Osteocyte (in vitro differentiated cells): ENCODE data around the gene NFIA. TPM values are rescaled to one million over a fixed set of nuclear protein-coding genes. Genes with fewer than 3 reads are reported as not detected.

Experiments used
- DNase-seq: peaks from one replicate; pipeline ENCODE4 v3.0.0; 2021; ENCODE audit warnings: mixed read lengths; ENCODE audit not compliant: unreplicated experiment; ENCODE audit errors: extremely low spot score
- H3K27ac Mint-ChIP-seq: one replicate; pipeline ENCODE4 v1.8.0; 2021; ENCODE audit warnings: mild to moderate bottlenecking, mixed read lengths; ENCODE audit not compliant: unreplicated experiment
- H3K27me3 Mint-ChIP-seq: one replicate; pipeline ENCODE4 v1.8.0; 2021; ENCODE audit warnings: mixed read lengths; ENCODE audit not compliant: unreplicated experiment
- H3K36me3 Mint-ChIP-seq: one replicate; pipeline ENCODE4 v1.8.0; 2021; ENCODE audit warnings: mixed read lengths; ENCODE audit not compliant: unreplicated experiment
- H3K4me1 Mint-ChIP-seq: one replicate; pipeline ENCODE4 v1.8.0; 2021; ENCODE audit warnings: mixed read lengths; ENCODE audit not compliant: unreplicated experiment
- H3K4me3 Mint-ChIP-seq: one replicate; pipeline ENCODE4 v1.8.0; 2021; ENCODE audit warnings: mild to moderate bottlenecking, moderate library complexity, mixed read lengths; ENCODE audit not compliant: unreplicated experiment
- H3K9me3 Mint-ChIP-seq: one replicate; pipeline ENCODE4 v1.8.0; 2021; ENCODE audit warnings: mixed read lengths; ENCODE audit not compliant: unreplicated experiment
- total RNA-seq: library from RNA; stranded (reverse); gene quantifications from 2 replicates; pipeline ENCODE4 v1.2.1, GENCODE V29; 2021
- TF ChIP-seq, protein P1 (sequence below): fragments of 200-600 bp; sonication (generic); IDR thresholded peaks from 2 replicates; pipeline ENCODE4 v1.5.0; 2021; ENCODE audit warnings: antibody characterized with exemption, mild to moderate bottlenecking, moderate library complexity

NFIA gene
- total RNA-seq, 1 donor from 2014 or later: 46.7 TPM

- no peak overlapping the region for H3K27ac Mint-ChIP-seq
- H3K9me3 Mint-ChIP-seq: no peaks in the 10 kb centered on the region
- no peaks in the 10 kb centered on the region for H3K27me3 Mint-ChIP-seq
- H3K4me1 Mint-ChIP-seq: no peaks in the 10 kb centered on the region
- H3K4me3 Mint-ChIP-seq: no peak overlapping the region
- no peak for DNase-seq
- H3K36me3 Mint-ChIP-seq: no peaks in the 10 kb centered on the region
- TF ChIP-seq, protein P1, sequence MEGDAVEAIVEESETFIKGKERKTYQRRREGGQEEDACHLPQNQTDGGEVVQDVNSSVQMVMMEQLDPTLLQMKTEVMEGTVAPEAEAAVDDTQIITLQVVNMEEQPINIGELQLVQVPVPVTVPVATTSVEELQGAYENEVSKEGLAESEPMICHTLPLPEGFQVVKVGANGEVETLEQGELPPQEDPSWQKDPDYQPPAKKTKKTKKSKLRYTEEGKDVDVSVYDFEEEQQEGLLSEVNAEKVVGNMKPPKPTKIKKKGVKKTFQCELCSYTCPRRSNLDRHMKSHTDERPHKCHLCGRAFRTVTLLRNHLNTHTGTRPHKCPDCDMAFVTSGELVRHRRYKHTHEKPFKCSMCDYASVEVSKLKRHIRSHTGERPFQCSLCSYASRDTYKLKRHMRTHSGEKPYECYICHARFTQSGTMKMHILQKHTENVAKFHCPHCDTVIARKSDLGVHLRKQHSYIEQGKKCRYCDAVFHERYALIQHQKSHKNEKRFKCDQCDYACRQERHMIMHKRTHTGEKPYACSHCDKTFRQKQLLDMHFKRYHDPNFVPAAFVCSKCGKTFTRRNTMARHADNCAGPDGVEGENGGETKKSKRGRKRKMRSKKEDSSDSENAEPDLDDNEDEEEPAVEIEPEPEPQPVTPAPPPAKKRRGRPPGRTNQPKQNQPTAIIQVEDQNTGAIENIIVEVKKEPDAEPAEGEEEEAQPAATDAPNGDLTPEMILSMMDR: no peak
Observed at GRCh38 chr1:61472876-61473275, 390.5 kb downstream of the NFIA start.

- H3K36me3 Mint-ChIP-seq: no peaks in the 10 kb centered on the region
- H3K27ac Mint-ChIP-seq: no peak overlapping the region
- no peak for DNase-seq
- H3K4me1 Mint-ChIP-seq: no peaks in the 10 kb centered on the region
- H3K9me3 Mint-ChIP-seq: no peaks in the 10 kb centered on the region
- H3K4me3 Mint-ChIP-seq: no peak overlapping the region
- no peaks in the 10 kb centered on the region for H3K27me3 Mint-ChIP-seq
- TF ChIP-seq, protein P1: no peak
Observed at GRCh38 chr1:61474269-61474817, 392.0 kb downstream of the NFIA start.

- Mint-ChIP-seq H3K4me3 (no peak overlapping the region), H3K27ac (no peak overlapping the region), H3K9me3 (no peaks in the 10 kb centered on the region), H3K4me1 (no peaks in the 10 kb centered on the region), H3K27me3 (no peaks in the 10 kb centered on the region), H3K36me3 (no peaks in the 10 kb centered on the region)
- DNase-seq: no peak
- TF ChIP-seq, protein P1: no peak
Observed at GRCh38 chr1:61474963-61475362, 392.6 kb downstream of the NFIA start.

DNA sequence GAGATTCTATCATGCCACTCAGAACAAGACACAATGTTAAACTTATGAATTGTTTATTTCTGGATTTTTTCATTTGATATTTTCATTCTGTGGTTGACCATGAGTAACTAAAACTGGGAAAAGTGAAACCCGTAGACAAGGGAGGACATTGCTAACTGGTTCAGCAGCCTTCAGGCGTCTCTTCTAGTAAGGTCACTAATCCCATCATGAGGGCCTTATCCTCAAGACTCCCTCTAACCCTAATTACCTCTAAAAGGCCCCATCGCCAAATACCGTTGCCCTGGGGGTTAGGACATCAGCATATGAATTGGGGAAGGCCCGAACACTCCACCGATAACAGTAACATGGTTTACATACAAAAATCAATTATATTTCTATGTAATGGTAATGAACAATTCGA, 394.9 kb downstream of the NFIA start:
- no peak overlapping the region for H3K27ac Mint-ChIP-seq
- H3K36me3 Mint-ChIP-seq: no peaks in the 10 kb centered on the region
- peaks cover 8% of the 10 kb centered on the region for H3K4me1 Mint-ChIP-seq
- H3K27me3 Mint-ChIP-seq: peaks cover 2% of the 10 kb centered on the region
- no peak for DNase-seq
- no peak overlapping the region for H3K4me3 Mint-ChIP-seq
- H3K9me3 Mint-ChIP-seq: no peaks in the 10 kb centered on the region
- TF ChIP-seq, protein P1: no peak

DNA sequence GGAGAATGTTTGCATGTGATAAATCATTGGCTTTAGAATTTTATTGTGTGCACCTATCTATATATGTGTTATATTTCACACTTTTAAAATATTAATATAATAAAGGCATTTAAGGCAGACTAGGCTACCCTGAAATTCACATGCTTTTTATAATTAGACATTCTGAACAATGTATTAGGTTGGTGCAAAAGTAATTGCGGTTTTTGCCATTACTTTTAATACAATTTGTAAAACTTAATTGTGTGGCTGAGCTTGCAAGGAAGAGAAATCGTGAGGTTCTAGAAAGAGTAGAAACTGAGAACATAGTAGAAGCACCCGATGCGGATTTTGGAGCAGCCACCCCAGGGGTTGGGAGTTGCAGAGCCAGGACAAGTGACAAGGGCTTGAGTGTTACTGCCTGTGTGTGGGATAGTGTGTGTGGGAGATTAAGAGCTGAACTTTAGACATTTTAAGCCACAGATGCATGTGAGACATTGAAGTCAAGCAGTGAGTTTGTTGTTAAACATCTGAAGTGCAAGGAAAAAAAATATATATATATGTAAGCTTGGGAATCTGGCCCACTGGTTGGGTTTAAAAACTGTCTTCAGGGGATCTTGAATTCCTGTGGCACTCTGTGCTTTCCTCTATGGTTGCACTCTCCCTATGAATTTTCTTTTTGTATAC, 398.0 kb downstream of the NFIA start:
- no peak overlapping the region for H3K4me3 Mint-ChIP-seq
- peaks cover 6% of the 10 kb centered on the region for H3K27me3 Mint-ChIP-seq

More for the DNA sequence above, 398.0 kb downstream of the NFIA start:
- TF ChIP-seq, protein P1: no peak
- no peaks in the 10 kb centered on the region for H3K36me3 Mint-ChIP-seq
- no peak overlapping the region for H3K27ac Mint-ChIP-seq
- DNase-seq: no peak
- peaks cover 8% of the 10 kb centered on the region for H3K4me1 Mint-ChIP-seq
- H3K9me3 Mint-ChIP-seq: no peaks in the 10 kb centered on the region
